Activated CD4-positive, CD25-positive, alpha-beta regulatory T cell (primary cell): ENCODE measurements around the gene PRR7.
A peak's percentile ranks its signal among the peaks of the same experiment; 100 is the strongest.

Experiments used
- DNase-seq, 4 experiments: peaks; one replicate each; lab custom pipeline; 2025; lab: John Stamatoyannopoulos, UW

Gene PRR7

GRCh38 chr5:177499842-177500241 lies 53.2 kb downstream of the PRR7 start:
- no peak for DNase-seq

- DNase-seq: peak; percentile 70 to 83 (median 76)
Measured at GRCh38 chr5:177500685-177501522, 54.3 kb downstream of the PRR7 start.

- no peak for DNase-seq
Measured at GRCh38 chr5:177501874-177502678, 55.5 kb downstream of the PRR7 start.

GRCh38 chr5:177502886-177503285 lies 56.3 kb downstream of the PRR7 start:
- DNase-seq: no peak

GRCh38 chr5:177503351-177504085 lies 56.9 kb downstream of the PRR7 start:
- no peak for DNase-seq

- no peak for DNase-seq
Measured at GRCh38 chr5:177504086-177505056, 57.8 kb downstream of the PRR7 start.

GRCh38 chr5:177505075-177505474 lies 58.5 kb downstream of the PRR7 start:
- DNase-seq: no peak
